ENCODE results near the gene STMP1. TPM values are rescaled to one million over a fixed set of nuclear protein-coding genes. Genes with fewer than 3 reads are reported as not detected.

The STMP1 gene
- total RNA-seq, 2 donors from 2014 or later: 33.1 to 38.2 TPM

- peaks cover 6% of the 10 kb centered on the region for H3K4me1 ChIP-seq (ENCODE audit: control insufficient read depth, insufficient read depth, low read length)
- H3K4me3 ChIP-seq (ENCODE audit: low read length): no peak overlapping the region
- H3K27ac ChIP-seq (ENCODE audit: low read depth, low read length): no peak overlapping the region
- Mint-ChIP-seq H3K36me3 (ENCODE audit: low read depth) (no peaks in the 10 kb centered on the region), H3K4me3 (no peak overlapping the region), H3K27ac (no peak overlapping the region), H3K9me3 (no peaks in the 10 kb centered on the region), H3K27me3 (ENCODE audit: insufficient read depth) (no peaks in the 10 kb centered on the region), H3K4me1 (peaks cover 14% of the 10 kb centered on the region)
- TF ChIP-seq CTCF (conservative IDR thresholded peaks at IDR 0.05): no peak
- H3K9ac ChIP-seq (ENCODE audit: extremely low read depth, low read length, poor library complexity, severe bottlenecking): no peak overlapping the region
- no peaks in the 10 kb centered on the region for H3K36me3 ChIP-seq (ENCODE audit: control insufficient read depth, insufficient read depth, low read length)
- no peaks in the 10 kb centered on the region for H3K9me3 ChIP-seq (ENCODE audit: control insufficient read depth, low read length)
- no peak for DNase-seq
- WGBS, 2 experiments (ENCODE audit: insufficient coverage in 1 of 2, insufficient read length in 1 of 2): 100% methylated on average over 1 of the region's 1 CpG; no CpG with 5 or more reads in 1 of the 2 experiments
- no peaks in the 10 kb centered on the region for H3K27me3 ChIP-seq (ENCODE audit: control insufficient read depth, insufficient read depth, low read length, poor library complexity, severe bottlenecking)
Observed at GRCh38 chr7:135715673-135716072, 53.4 kb downstream of the STMP1 start.

GRCh38 chr7:135716677-135717238 is 54.4 kb downstream of the STMP1 start:
- H3K27me3 Mint-ChIP-seq (ENCODE audit: insufficient read depth): no peaks in the 10 kb centered on the region
- Histone ChIP-seq H3K9me3 (ENCODE audit: control insufficient read depth, low read length) (no peaks in the 10 kb centered on the region), H3K27me3 (ENCODE audit: control insufficient read depth, insufficient read depth, low read length, poor library complexity, severe bottlenecking) (no peaks in the 10 kb centered on the region), H3K36me3 (ENCODE audit: control insufficient read depth, insufficient read depth, low read length) (no peaks in the 10 kb centered on the region), H3K4me1 (ENCODE audit: control insufficient read depth, insufficient read depth, low read length) (peaks cover 6% of the 10 kb centered on the region), H3K27ac (ENCODE audit: low read depth, low read length) (no peak overlapping the region), H3K4me3 (ENCODE audit: low read length) (no peak overlapping the region), H3K9ac (ENCODE audit: extremely low read depth, low read length, poor library complexity, severe bottlenecking) (no peak overlapping the region)
- no peak overlapping the region for H3K27ac Mint-ChIP-seq
- H3K36me3 Mint-ChIP-seq (ENCODE audit: low read depth): no peaks in the 10 kb centered on the region
- no peak for TF ChIP-seq CTCF (conservative IDR thresholded peaks at IDR 0.05)
- 73 to 79% methylated on average over 9 of the region's 9 CpGs for WGBS, 2 experiments (ENCODE audit: insufficient coverage in 1 of 2, insufficient read length in 1 of 2)
- no peak overlapping the region for H3K4me3 Mint-ChIP-seq
- DNase-seq: no peak
- no peaks in the 10 kb centered on the region for H3K9me3 Mint-ChIP-seq
- peaks cover 11% of the 10 kb centered on the region for H3K4me1 Mint-ChIP-seq

- no peaks in the 10 kb centered on the region for H3K27me3 Mint-ChIP-seq (ENCODE audit: insufficient read depth)
- H3K9me3 Mint-ChIP-seq: no peaks in the 10 kb centered on the region
- Histone ChIP-seq H3K4me3 (ENCODE audit: low read length) (no peak overlapping the region), H3K4me1 (ENCODE audit: control insufficient read depth, insufficient read depth, low read length) (peaks cover 6% of the 10 kb centered on the region), H3K9ac (ENCODE audit: extremely low read depth, low read length, poor library complexity, severe bottlenecking) (no peak overlapping the region), H3K9me3 (ENCODE audit: control insufficient read depth, low read length) (no peaks in the 10 kb centered on the region), H3K36me3 (ENCODE audit: control insufficient read depth, insufficient read depth, low read length) (no peaks in the 10 kb centered on the region), H3K27ac (ENCODE audit: low read depth, low read length) (no peak overlapping the region), H3K27me3 (ENCODE audit: control insufficient read depth, insufficient read depth, low read length, poor library complexity, severe bottlenecking) (no peaks in the 10 kb centered on the region)
- H3K4me1 Mint-ChIP-seq: peaks cover 9% of the 10 kb centered on the region
- H3K4me3 Mint-ChIP-seq: no peak overlapping the region
- 90 to 100% methylated on average over 1 to 3 of the region's 3 CpGs for WGBS, 2 experiments (ENCODE audit: insufficient coverage in 1 of 2, insufficient read length in 1 of 2)
- no peaks in the 10 kb centered on the region for H3K36me3 Mint-ChIP-seq (ENCODE audit: low read depth)
- DNase-seq: no peak
- H3K27ac Mint-ChIP-seq: no peak overlapping the region
- TF ChIP-seq CTCF (conservative IDR thresholded peaks at IDR 0.05): no peak
Observed at GRCh38 chr7:135717693-135718092, 55.4 kb downstream of the STMP1 start.
